ENCODE measurements around the gene DACH2.

DACH2 gene

GRCh38 chrX:86507331-86507730 is 359.1 kb downstream of the DACH2 start:
- ATAC-seq: no peak
- no peak for TF ChIP-seq SNAI2 (CRISPR knock-in tag; IDR thresholded peaks at IDR 0.05)
- no peak for TF ChIP-seq PATZ1 (CRISPR knock-in tag; IDR thresholded peaks at IDR 0.05; ENCODE audit: borderline replicate concordance)
- TF ChIP-seq CREB5 (CRISPR knock-in tag; IDR thresholded peaks at IDR 0.05; ENCODE audit: low read depth): no peak
- no peak for TF ChIP-seq ZFP30 (CRISPR knock-in tag; IDR thresholded peaks at IDR 0.05)
- TF ChIP-seq TOX (CRISPR knock-in tag; IDR thresholded peaks at IDR 0.05; ENCODE audit: borderline replicate concordance): no peak
- no peak for TF ChIP-seq ZC3H10 (CRISPR knock-in tag; IDR thresholded peaks at IDR 0.05)
- no peak for TF ChIP-seq ESRRG (CRISPR knock-in tag; IDR thresholded peaks at IDR 0.05)
- no peak for TF ChIP-seq CSRNP3 (CRISPR knock-in tag; IDR thresholded peaks at IDR 0.05)
- no peak for TF ChIP-seq CSDC2 (CRISPR knock-in tag; IDR thresholded peaks at IDR 0.05)
- no peak for TF ChIP-seq OSR1 (CRISPR knock-in tag; IDR thresholded peaks at IDR 0.05)
- no peak for TF ChIP-seq BACH2 (CRISPR knock-in tag; IDR thresholded peaks at IDR 0.05; ENCODE audit: borderline replicate concordance)
- TF ChIP-seq ARNTL (CRISPR knock-in tag; IDR thresholded peaks at IDR 0.05; ENCODE audit: borderline replicate concordance, low read depth): no peak
- TF ChIP-seq TCF4 (CRISPR knock-in tag; IDR thresholded peaks at IDR 0.05; ENCODE audit: borderline replicate concordance): no peak
- no peak for TF ChIP-seq ZNF70 (CRISPR knock-in tag; IDR thresholded peaks at IDR 0.05)

- no peak for ATAC-seq
- no peak for TF ChIP-seq TOX (CRISPR knock-in tag; IDR thresholded peaks at IDR 0.05; ENCODE audit: borderline replicate concordance)
These were observed 431.5 kb downstream of the DACH2 start for GRCh38 chrX:86579777-86580176.

- no peak for ATAC-seq
- TF ChIP-seq RARB (CRISPR knock-in tag; IDR thresholded peaks at IDR 0.05): no peak
- TF ChIP-seq ARNTL (CRISPR knock-in tag; IDR thresholded peaks at IDR 0.05; ENCODE audit: borderline replicate concordance, low read depth): no peak
- TF ChIP-seq BACH2 (CRISPR knock-in tag; IDR thresholded peaks at IDR 0.05; ENCODE audit: borderline replicate concordance): no peak
- TF ChIP-seq ZNF8 (CRISPR knock-in tag; IDR thresholded peaks at IDR 0.05): no peak
- TF ChIP-seq POU6F1 (CRISPR knock-in tag; IDR thresholded peaks at IDR 0.05; ENCODE audit: borderline replicate concordance, low read depth): no peak
These were observed 456.4 kb downstream of the DACH2 start for GRCh38 chrX:86604607-86605006.

GRCh38 chrX:86696951-86697350 is 548.7 kb downstream of the DACH2 start:
- no peak for ATAC-seq
- no peak for TF ChIP-seq ZFP3 (CRISPR knock-in tag; IDR thresholded peaks at IDR 0.05)

GRCh38 chrX:86711531-86712180 is 563.4 kb downstream of the DACH2 start:
- no peak for ATAC-seq

More at GRCh38 chrX:86711531-86712180, 563.4 kb downstream of the DACH2 start:
- TF ChIP-seq PPARA (CRISPR knock-in tag; IDR thresholded peaks at IDR 0.05; ENCODE audit: borderline replicate concordance) (no peak), OSR1 (CRISPR knock-in tag; IDR thresholded peaks at IDR 0.05) (no peak), SNAI2 (CRISPR knock-in tag; IDR thresholded peaks at IDR 0.05) (no peak), CSDC2 (CRISPR knock-in tag; IDR thresholded peaks at IDR 0.05) (no peak), CSRNP3 (CRISPR knock-in tag; IDR thresholded peaks at IDR 0.05) (no peak), ZNF8 (CRISPR knock-in tag; IDR thresholded peaks at IDR 0.05) (no peak), ZFP30 (CRISPR knock-in tag; IDR thresholded peaks at IDR 0.05) (no peak), ZNF70 (CRISPR knock-in tag; IDR thresholded peaks at IDR 0.05) (no peak), BACH2 (CRISPR knock-in tag; IDR thresholded peaks at IDR 0.05; ENCODE audit: borderline replicate concordance) (no peak)
